Stomach (tissue), 9 donors: ENCODE results near the gene CARS1. TPM values are rescaled to one million over a fixed set of nuclear protein-coding genes. Genes with fewer than 3 reads are reported as not detected.

Source experiments
- DNase-seq, 2 donors: peaks; one replicate each; pipeline versions ENCODE4 v3.0.0 to v3.0.0-alpha.2; 2013 to 2019
- H3K27ac ChIP-seq, 5 donors: fragments of 200-600 bp in 4 of 5; sonication (generic) in 4 of 5; one replicate each; pipeline ENCODE4 v1.5.1; 2013 to 2019; ENCODE audit warnings: mild to moderate bottlenecking in 1 of 5, moderate library complexity in 1 of 5
- H3K27me3 ChIP-seq, 3 donors: fragments of 200-600 bp; sonication (generic); one replicate each; pipeline ENCODE4 v1.5.1; 2017 to 2019; ENCODE audit warnings: mixed run types in 1 of 3
- H3K36me3 ChIP-seq, 4 donors: fragments of 200-600 bp; sonication (generic); 1 replicate in 3 of 4; 2 replicates in 1 of 4; pipeline ENCODE4 v1.5.1; 2016 to 2019
- H3K4me1 ChIP-seq, 4 donors: fragments of 200-600 bp; sonication (generic); one replicate each; pipeline ENCODE4 v1.5.1; 2016 to 2019
- H3K4me3 ChIP-seq, 4 donors: fragments of 200-600 bp; sonication (generic) in 3 of 4; one replicate each; pipeline ENCODE4 v1.5.1; 2016 to 2019; ENCODE audit warnings: mild to moderate bottlenecking in 1 of 4
- H3K9me3 ChIP-seq, 4 donors: fragments of 200-600 bp; sonication (generic); one replicate each; pipeline ENCODE4 v1.5.1; 2016 to 2019
- EP300 ChIP-seq: sonication (generic); formaldehyde crosslinking; IDR thresholded peaks from one replicate; pipeline ENCODE4 v1.6.1; 2017; ENCODE audit warnings: antibody characterized with exemption
- POLR2A ChIP-seq, 4 donors: fragments of 450-650 bp; IDR thresholded peaks; one replicate each; pipeline ENCODE4 v1.6.1; 2016; ENCODE audit warnings: antibody characterized with exemption in 4 of 4, control low read depth in 2 of 4, mild to moderate bottlenecking in 1 of 4, moderate library complexity in 1 of 4
- POLR2AphosphoS5 ChIP-seq, 3 donors: sonication (generic); formaldehyde crosslinking; IDR thresholded peaks; one replicate each; pipeline ENCODE4 v1.6.1; 2016; ENCODE audit warnings: antibody characterized with exemption in 3 of 3
- WGBS, 5 donors: extraction: QIAGEN DNeasy Blood & Tissue Kit in 3 of 5; methylation state at CpG; one replicate each; pipeline versions ENCODE4 v1.1.5 to v1.1.7; 2013 to 2018; 5-methylcytosine and 5-hydroxymethylcytosine counted together
- intact Hi-C: fragments of 100-400 bp; cut with DNase I; formaldehyde crosslinking; loops from one replicate; pipeline ENCODE4 v1.15.1; 2023; ENCODE audit warnings: low total_unique reads
- polyA plus RNA-seq, 3 donors: library from polyadenylated mRNA; stranded (reverse); fragments of 200-250 nt; gene quantifications; one replicate each; pipeline ENCODE4 v1.2.3, GENCODE V29; 2013
- total RNA-seq, 5 donors: library from RNA; depleted of rRNA; stranded (reverse); fragments of >200 nt; gene quantifications; one replicate each; pipeline versions ENCODE4 v1.1.0 to v1.2.3, GENCODE V29; 2014 to 2016
- TF ChIP-seq, protein P1 (sequence below), 7 experiments: fragments of 450-650 bp in 4 of 7; fragments of 200-600 bp in 3 of 7; sonication (generic) in 3 of 7; IDR thresholded peaks; one replicate each; pipeline ENCODE4 v1.5.1; 2016 to 2019; ENCODE audit warnings: antibody characterized with exemption in 7 of 7, control low read depth in 2 of 7, mild to moderate bottlenecking in 1 of 7
- donor health status: healthy with polysubstance abuse.
- donor health status: Bipolar disorder and iron deficiency.
- donor health status: healthy.

Gene CARS1
- total and polyA plus RNA-seq, 8 donors: 25.2 to 54.2 (median 41.8) TPM

DNA sequence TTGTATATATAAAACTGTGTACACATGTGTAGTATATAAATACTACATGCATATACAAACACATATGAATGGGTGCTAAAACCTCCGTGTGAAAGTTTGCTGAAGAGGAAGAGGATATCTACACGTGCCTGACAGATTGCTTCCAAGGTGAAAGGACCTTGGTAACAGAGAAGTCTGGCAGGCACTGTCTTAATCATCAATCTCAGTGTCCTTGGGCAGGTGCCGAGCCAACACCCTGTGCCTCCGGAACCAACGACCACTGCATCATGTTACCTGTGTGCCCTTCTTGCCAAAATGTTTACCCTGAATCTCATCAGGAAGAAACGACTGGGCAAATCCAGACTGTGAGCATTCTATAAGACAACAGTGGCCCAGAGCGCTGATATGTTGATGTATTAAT lies 80.1 kb downstream of the CARS1 start:
- TF ChIP-seq, protein P1, sequence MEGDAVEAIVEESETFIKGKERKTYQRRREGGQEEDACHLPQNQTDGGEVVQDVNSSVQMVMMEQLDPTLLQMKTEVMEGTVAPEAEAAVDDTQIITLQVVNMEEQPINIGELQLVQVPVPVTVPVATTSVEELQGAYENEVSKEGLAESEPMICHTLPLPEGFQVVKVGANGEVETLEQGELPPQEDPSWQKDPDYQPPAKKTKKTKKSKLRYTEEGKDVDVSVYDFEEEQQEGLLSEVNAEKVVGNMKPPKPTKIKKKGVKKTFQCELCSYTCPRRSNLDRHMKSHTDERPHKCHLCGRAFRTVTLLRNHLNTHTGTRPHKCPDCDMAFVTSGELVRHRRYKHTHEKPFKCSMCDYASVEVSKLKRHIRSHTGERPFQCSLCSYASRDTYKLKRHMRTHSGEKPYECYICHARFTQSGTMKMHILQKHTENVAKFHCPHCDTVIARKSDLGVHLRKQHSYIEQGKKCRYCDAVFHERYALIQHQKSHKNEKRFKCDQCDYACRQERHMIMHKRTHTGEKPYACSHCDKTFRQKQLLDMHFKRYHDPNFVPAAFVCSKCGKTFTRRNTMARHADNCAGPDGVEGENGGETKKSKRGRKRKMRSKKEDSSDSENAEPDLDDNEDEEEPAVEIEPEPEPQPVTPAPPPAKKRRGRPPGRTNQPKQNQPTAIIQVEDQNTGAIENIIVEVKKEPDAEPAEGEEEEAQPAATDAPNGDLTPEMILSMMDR (IDR thresholded peaks at IDR 0.05): no peak
- TF ChIP-seq EP300: no peak
- no peak for TF ChIP-seq POLR2AphosphoS5 (IDR thresholded peaks at IDR 0.05)
- TF ChIP-seq POLR2A (IDR thresholded peaks at IDR 0.05): no peak
- Histone ChIP-seq H3K9me3 (no peaks in the 10 kb centered on the region), H3K4me1 (peaks cover 2 to 40% (median 10%) of the 10 kb centered on the region in 4 donors), H3K36me3 (peaks cover 51 to 76% (median 75%) of the 10 kb centered on the region in 4 donors), H3K27ac (no peak overlapping the region), H3K27me3 (no peaks in the 10 kb centered on the region), H3K4me3 (no peak overlapping the region)
- 55 to 66% (median 62%) methylated on average over 7 of the region's 7 CpGs for WGBS, 5 donors
- no peak for DNase-seq
- intact Hi-C loops: no loop called here

DNA sequence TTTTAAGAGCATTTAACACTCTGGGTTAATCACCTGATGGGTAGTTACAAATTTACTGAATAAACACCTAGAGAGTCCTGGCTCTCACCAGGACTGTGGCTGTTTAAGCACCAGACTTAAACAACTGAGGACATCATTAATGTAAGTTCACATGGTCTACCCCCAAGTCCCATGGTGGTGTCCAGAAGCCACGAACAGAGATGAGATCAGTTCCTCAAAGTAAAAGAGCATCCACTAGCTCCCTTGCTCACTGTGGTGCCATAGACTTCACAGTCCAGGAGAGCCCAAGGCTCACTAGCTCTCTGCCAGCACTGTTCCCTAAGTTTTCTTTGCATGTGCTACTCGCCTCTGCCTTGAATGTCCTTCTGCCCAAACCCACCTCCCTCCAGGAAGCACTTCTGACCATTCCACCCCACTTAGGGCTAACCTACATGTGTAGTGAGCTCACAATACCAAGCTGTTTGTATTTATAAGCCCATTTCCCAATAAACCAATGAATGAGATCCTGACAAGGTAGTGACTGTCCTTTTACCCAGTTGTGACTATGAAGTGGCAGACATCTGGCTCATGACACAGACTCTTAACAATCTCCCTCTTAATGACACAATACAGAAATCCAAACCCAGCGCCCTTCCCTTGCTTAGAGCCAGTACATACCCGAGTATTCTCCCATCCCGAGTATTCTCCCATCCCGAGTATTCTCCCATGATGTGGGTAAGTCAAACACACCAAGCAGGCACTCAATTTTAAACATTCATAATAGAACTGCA lies 80.7 kb downstream of the CARS1 start:
- DNase-seq: no peak
- no peak overlapping the region for H3K4me3 ChIP-seq
- intact Hi-C loops: no loop called here
- H3K4me1 ChIP-seq: peaks cover 0 to 34% (median 5%) of the 10 kb centered on the region in 4 donors
- no peaks in the 10 kb centered on the region for H3K27me3 ChIP-seq
- TF ChIP-seq, protein P1 (IDR thresholded peaks at IDR 0.05): no peak
- TF ChIP-seq EP300 (no peak), POLR2AphosphoS5 (IDR thresholded peaks at IDR 0.05) (no peak), POLR2A (IDR thresholded peaks at IDR 0.05) (no peak)
- peaks cover 57 to 83% (median 81%) of the 10 kb centered on the region in 4 donors for H3K36me3 ChIP-seq
- 76 to 83% (median 82%) methylated on average over 6 of the region's 6 CpGs for WGBS, 5 donors
- no peaks in the 10 kb centered on the region for H3K9me3 ChIP-seq
- H3K27ac ChIP-seq: no peak overlapping the region

DNA sequence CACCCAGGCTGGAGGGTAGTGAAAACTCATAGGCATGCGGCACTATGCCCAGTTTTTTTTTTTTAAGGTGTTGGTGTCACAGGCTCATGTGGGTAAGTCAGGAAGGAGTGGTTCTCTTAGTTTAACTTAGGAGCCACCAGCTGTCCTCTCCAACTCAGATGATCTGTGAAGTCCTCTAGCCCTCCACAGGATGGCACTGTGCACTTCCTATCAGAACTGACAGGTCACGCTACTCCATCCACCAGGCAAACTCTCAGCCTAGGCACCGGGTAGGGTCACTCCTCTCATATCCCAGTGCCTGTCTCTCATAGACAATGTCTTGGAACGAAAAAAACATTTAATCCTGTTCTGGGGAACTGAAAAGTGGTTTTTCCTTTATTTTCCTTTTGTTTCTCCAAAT lies 81.6 kb downstream of the CARS1 start:
- no peak overlapping the region for H3K27ac ChIP-seq
- H3K9me3 ChIP-seq: no peaks in the 10 kb centered on the region
- H3K36me3 ChIP-seq: peaks cover 65 to 92% (median 90%) of the 10 kb centered on the region in 4 donors
- 79 to 85% (median 85%) methylated on average over 4 of the region's 4 CpGs for WGBS, 5 donors
- no peaks in the 10 kb centered on the region for H3K27me3 ChIP-seq
- H3K4me1 ChIP-seq: peaks cover 0 to 28% (median 3%) of the 10 kb centered on the region in 4 donors
- intact Hi-C loops: no loop called here
- H3K4me3 ChIP-seq: no peak overlapping the region
- peak; percentile 32 to 59 for DNase-seq
- no peak for TF ChIP-seq POLR2A (IDR thresholded peaks at IDR 0.05)
- no peak for TF ChIP-seq EP300
- TF ChIP-seq, protein P1 (IDR thresholded peaks at IDR 0.05): peak in 2 of 7 experiments; percentile 15 to 33

DNA sequence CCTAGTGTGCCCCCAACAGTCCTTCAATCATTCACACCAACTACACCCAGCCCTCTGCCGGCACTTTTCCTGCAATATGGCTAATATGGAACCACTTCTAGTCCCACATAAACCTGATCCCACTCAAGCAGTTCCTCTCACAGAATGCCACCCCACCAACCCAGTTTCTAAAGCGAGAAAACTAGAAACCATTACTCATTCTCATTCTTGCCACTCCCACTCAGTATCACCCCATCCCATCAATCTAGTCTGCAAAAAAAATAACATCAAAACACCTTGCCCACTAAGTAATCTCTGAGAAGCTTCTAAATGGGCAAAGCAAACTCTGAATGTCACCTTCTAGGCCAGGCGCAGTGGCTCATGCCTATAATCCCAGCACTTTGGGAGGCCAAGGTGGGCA lies 83.0 kb downstream of the CARS1 start:
- intact Hi-C loops: no loop called here

More for the DNA sequence above, 83.0 kb downstream of the CARS1 start:
- Histone ChIP-seq H3K9me3 (no peaks in the 10 kb centered on the region), H3K4me3 (no peak overlapping the region), H3K36me3 (peaks cover 76 to 100% (median 100%) of the 10 kb centered on the region in 4 donors), H3K27me3 (no peaks in the 10 kb centered on the region), H3K4me1 (peaks cover 0 to 16% (median 0%) of the 10 kb centered on the region in 4 donors), H3K27ac (no peak overlapping the region)
- WGBS, 5 donors: 89 to 99% (median 94%) methylated on average over 3 of the region's 3 CpGs
- TF ChIP-seq, protein P1 (IDR thresholded peaks at IDR 0.05): no peak
- TF ChIP-seq POLR2A (IDR thresholded peaks at IDR 0.05) (no peak), EP300 (no peak), POLR2AphosphoS5 (IDR thresholded peaks at IDR 0.05) (no peak)
- DNase-seq: no peak
